B cell (primary cell): ENCODE measurements around the gene MKS1. TPM values are rescaled to one million over a fixed set of nuclear protein-coding genes. Genes with fewer than 3 reads are reported as not detected.

Experiments used
- ATAC-seq: fragments of 200-7000 bp; cut with Tn5 transposase; one replicate; pipeline ENCODE4 v1.10.0; 2021; ENCODE audit warnings: low read depth, mild to moderate bottlenecking, moderate number of reproducible peaks, moderate library complexity
- CTCF ChIA-PET: fragments of 350-600 bp; sonication (Branson Sonifier 250); formaldehyde crosslinking; loops from one replicate; lab custom pipeline; 2021; ENCODE audit warnings: antibody characterized with exemption, inconsistent platforms; lab: Charles Lee
- POLR2A ChIA-PET: fragments of 350-600 bp; sonication (Branson Sonifier 250); formaldehyde crosslinking; loops from one replicate; lab custom pipeline; 2021; ENCODE audit warnings: antibody characterized with exemption; lab: Charles Lee
- DNase-seq: peaks from one replicate; pipeline ENCODE4 v3.0.0; 2013
- H2AFZ ChIP-seq: 2 replicates; pipeline ENCODE4 v1.6.1; 2012; ENCODE audit warnings: mild to moderate bottlenecking, low read depth, low read length; ENCODE audit not compliant: insufficient read depth, poor library complexity, severe bottlenecking
- H3K27ac ChIP-seq, 2 donors: 1 replicate in 1 of 2; 2 replicates in 1 of 2; pipeline ENCODE4 v1.5.1; 2012 to 2013; ENCODE audit warnings: low read length in 2 of 2, mild to moderate bottlenecking in 2 of 2, moderate library complexity in 1 of 2
- H3K27me3 ChIP-seq, 4 experiments: fragments of 200-600 bp in 1 of 4; sonication (generic) in 1 of 4; replicated peaks in 1 of 4; 1 replicate in 2 of 4; 2 replicates in 2 of 4; pipeline versions ENCODE4 v1.6.1 to v1.7.0; 2013 to 2016; ENCODE audit warnings: low read length in 3 of 4, mild to moderate bottlenecking in 2 of 4, mixed read lengths in 1 of 4, moderate library complexity in 1 of 4; ENCODE audit not compliant: insufficient read depth in 4 of 4, control insufficient read depth in 3 of 4; ENCODE audit errors: control extremely low read depth in 1 of 4
- H3K36me3 ChIP-seq, 2 experiments: replicated peaks in 1 of 2; 1 replicate in 1 of 2; 2 replicates in 1 of 2; pipeline versions ENCODE4 v1.6.1 to v1.7.1; 2013; ENCODE audit warnings: low read length in 1 of 2; ENCODE audit not compliant: insufficient read depth in 2 of 2, control insufficient read depth in 1 of 2; ENCODE audit errors: control extremely low read depth in 1 of 2, extremely low read depth in 1 of 2
- H3K4me1 ChIP-seq, 2 donors: fragments of 200-600 bp in 1 of 2; sonication (generic) in 1 of 2; 1 replicate in 1 of 2; 2 replicates in 1 of 2; pipeline versions ENCODE4 v1.5.1 to v1.6.1; 2013 to 2017; ENCODE audit warnings: low read length in 2 of 2; ENCODE audit not compliant: control insufficient read depth in 2 of 2, insufficient read depth in 2 of 2
- H3K4me2 ChIP-seq: replicated peaks from 2 replicates; pipeline ENCODE3; 2012; ENCODE audit warnings: mild to moderate bottlenecking, low read depth, low read length; ENCODE audit not compliant: poor library complexity, severe bottlenecking
- H3K4me3 ChIP-seq, 5 experiments: fragments of 200-600 bp in 1 of 5; sonication (generic) in 1 of 5; 1 replicate in 3 of 5; 2 replicates in 2 of 5; pipeline versions ENCODE4 v1.5.1 to v1.7.0; 2011 to 2016; ENCODE audit warnings: low read length in 4 of 5, mild to moderate bottlenecking in 4 of 5, low read depth in 2 of 5, control low read depth in 1 of 5, moderate library complexity in 1 of 5; ENCODE audit not compliant: insufficient read depth in 1 of 5; ENCODE audit errors: control extremely low read depth in 1 of 5, extremely low read depth in 1 of 5
- H3K79me2 ChIP-seq: fragments of 200-600 bp; sonication (generic); one replicate; pipeline ENCODE4 v1.6.0; 2016; ENCODE audit warnings: low read length; ENCODE audit not compliant: control insufficient read depth, insufficient read depth
- H3K9ac ChIP-seq: fragments of 200-600 bp; sonication (generic); 2 replicates; pipeline ENCODE4 v1.6.1; 2017; ENCODE audit warnings: mild to moderate bottlenecking, low read length, moderate library complexity
- H3K9me3 ChIP-seq, 3 donors: one replicate each; pipeline versions ENCODE4 v1.6.1 to v1.7.1; 2013; ENCODE audit warnings: low read length in 2 of 3; ENCODE audit not compliant: control insufficient read depth in 2 of 3, insufficient read depth in 1 of 3; ENCODE audit errors: control extremely low read depth in 1 of 3
- H4K20me1 ChIP-seq: 2 replicates; pipeline ENCODE4 v1.6.0; 2012; ENCODE audit warnings: mild to moderate bottlenecking, low read length; ENCODE audit not compliant: insufficient read depth, control insufficient read depth, poor library complexity, severe bottlenecking
- H3K27ac Mint-ChIP-seq: one replicate; pipeline ENCODE4 v1.8.0; 2021; ENCODE audit warnings: mixed read lengths
- H3K27me3 Mint-ChIP-seq: one replicate; pipeline ENCODE4 v1.8.0; 2021; ENCODE audit warnings: mixed read lengths
- H3K4me1 Mint-ChIP-seq: one replicate; pipeline ENCODE4 v1.8.0; 2021; ENCODE audit warnings: mixed read lengths
- H3K4me3 Mint-ChIP-seq: one replicate; pipeline ENCODE4 v1.8.0; 2021; ENCODE audit warnings: mixed read lengths
- H3K9me3 Mint-ChIP-seq: one replicate; pipeline ENCODE4 v1.8.0; 2022; ENCODE audit warnings: mixed read lengths; ENCODE audit not compliant: insufficient read depth
- EZH2 ChIP-seq: IDR thresholded peaks from 2 replicates; pipeline ENCODE4 v1.6.1; 2012; ENCODE audit warnings: borderline replicate concordance, low read depth, mild to moderate bottlenecking, moderate library complexity, low read length; ENCODE audit not compliant: insufficient read depth, poor library complexity, severe bottlenecking
- WGBS: methylation state at CpG from one replicate; pipeline ENCODE4 v1.1.5; 2013; ENCODE audit warnings: missing lambda C conversion rate; ENCODE audit not compliant: insufficient coverage; 5-methylcytosine and 5-hydroxymethylcytosine counted together
- intact Hi-C: fragments of 100-400 bp; cut with micrococcal nuclease; formaldehyde crosslinking; loops from one replicate; pipeline ENCODE4 v1.10.0; 2022
- polyA plus RNA-seq: library from polyadenylated mRNA; depleted of rRNA; stranded (reverse); fragments of >200 nt; gene quantifications from 2 replicates; pipeline ENCODE4 v1.2.3, GENCODE V29; 2012
- total RNA-seq, 2 donors: library from RNA; stranded (reverse); fragments of 120-200 nt in 1 of 2; gene quantifications; 1 replicate in 1 of 2; 2 replicates in 1 of 2; pipeline versions ENCODE4 v1.2.3 to v1.2.4, GENCODE V29; 2013 to 2022
- TF ChIP-seq, protein P1 (sequence below): fragments of 200-600 bp; IDR thresholded peaks from one replicate; pipeline ENCODE4 v1.8.0; 2022; ENCODE audit warnings: antibody characterized with exemption, mild to moderate bottlenecking

MKS1 gene
- total and polyA plus RNA-seq, 2 donors (not counting 1 experiment from before 2014, with no cell fraction given): 8.3 to 19.6 TPM

DNA sequence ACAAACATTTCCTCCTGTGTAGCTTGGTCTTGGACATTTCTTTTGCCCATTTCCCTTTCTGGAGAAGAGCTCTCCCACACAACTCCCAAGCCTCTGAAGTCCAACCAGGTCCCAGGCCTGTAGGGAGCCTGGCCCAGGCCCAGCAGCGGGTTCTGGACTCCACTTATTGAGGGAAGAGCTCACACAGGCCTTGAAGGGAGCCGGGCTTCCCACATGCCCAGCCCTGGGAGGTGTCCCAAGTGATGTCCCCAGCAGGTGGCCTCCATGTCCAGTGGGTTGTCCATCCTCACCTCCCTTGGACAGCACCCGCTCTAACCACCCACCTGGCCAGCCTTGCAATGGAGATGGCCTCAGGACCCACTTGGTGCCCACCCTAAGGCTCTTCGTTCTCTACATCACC is 32.5 kb downstream of the MKS1 start:
- Histone ChIP-seq H3K79me2 (no peaks in the 10 kb centered on the region), H3K9ac (no peak overlapping the region), H4K20me1 (no peaks in the 10 kb centered on the region), H3K27me3 (peaks cover 0 to 7% (median 2%) of the 10 kb centered on the region in 4 experiments), H3K4me3 (no peak overlapping the region), H3K9me3 (no peaks in the 10 kb centered on the region), H3K4me2 (no peak overlapping the region), H3K4me1 (peaks cover 9 to 15% of the 10 kb centered on the region in 2 donors), H3K27ac (no peak overlapping the region), H3K36me3 (no peaks in the 10 kb centered on the region), H2AFZ (no peak overlapping the region)
- CTCF ChIA-PET: no interaction called here
- no peaks in the 10 kb centered on the region for H3K9me3 Mint-ChIP-seq
- H3K4me1 Mint-ChIP-seq: peaks cover 12% of the 10 kb centered on the region
- DNase-seq: no peak
- 92% methylated on average over 2 of the region's 4 CpGs for WGBS
- no peak overlapping the region for H3K4me3 Mint-ChIP-seq
- no peak for ATAC-seq
- H3K27ac Mint-ChIP-seq: no peak overlapping the region
- TF ChIP-seq, protein P1, sequence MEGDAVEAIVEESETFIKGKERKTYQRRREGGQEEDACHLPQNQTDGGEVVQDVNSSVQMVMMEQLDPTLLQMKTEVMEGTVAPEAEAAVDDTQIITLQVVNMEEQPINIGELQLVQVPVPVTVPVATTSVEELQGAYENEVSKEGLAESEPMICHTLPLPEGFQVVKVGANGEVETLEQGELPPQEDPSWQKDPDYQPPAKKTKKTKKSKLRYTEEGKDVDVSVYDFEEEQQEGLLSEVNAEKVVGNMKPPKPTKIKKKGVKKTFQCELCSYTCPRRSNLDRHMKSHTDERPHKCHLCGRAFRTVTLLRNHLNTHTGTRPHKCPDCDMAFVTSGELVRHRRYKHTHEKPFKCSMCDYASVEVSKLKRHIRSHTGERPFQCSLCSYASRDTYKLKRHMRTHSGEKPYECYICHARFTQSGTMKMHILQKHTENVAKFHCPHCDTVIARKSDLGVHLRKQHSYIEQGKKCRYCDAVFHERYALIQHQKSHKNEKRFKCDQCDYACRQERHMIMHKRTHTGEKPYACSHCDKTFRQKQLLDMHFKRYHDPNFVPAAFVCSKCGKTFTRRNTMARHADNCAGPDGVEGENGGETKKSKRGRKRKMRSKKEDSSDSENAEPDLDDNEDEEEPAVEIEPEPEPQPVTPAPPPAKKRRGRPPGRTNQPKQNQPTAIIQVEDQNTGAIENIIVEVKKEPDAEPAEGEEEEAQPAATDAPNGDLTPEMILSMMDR: no peak
- TF ChIP-seq EZH2: no peak
- H3K27me3 Mint-ChIP-seq: peaks cover 22% of the 10 kb centered on the region
- intact Hi-C loops: no loop called here
- POLR2A ChIA-PET: no interaction called here

DNA sequence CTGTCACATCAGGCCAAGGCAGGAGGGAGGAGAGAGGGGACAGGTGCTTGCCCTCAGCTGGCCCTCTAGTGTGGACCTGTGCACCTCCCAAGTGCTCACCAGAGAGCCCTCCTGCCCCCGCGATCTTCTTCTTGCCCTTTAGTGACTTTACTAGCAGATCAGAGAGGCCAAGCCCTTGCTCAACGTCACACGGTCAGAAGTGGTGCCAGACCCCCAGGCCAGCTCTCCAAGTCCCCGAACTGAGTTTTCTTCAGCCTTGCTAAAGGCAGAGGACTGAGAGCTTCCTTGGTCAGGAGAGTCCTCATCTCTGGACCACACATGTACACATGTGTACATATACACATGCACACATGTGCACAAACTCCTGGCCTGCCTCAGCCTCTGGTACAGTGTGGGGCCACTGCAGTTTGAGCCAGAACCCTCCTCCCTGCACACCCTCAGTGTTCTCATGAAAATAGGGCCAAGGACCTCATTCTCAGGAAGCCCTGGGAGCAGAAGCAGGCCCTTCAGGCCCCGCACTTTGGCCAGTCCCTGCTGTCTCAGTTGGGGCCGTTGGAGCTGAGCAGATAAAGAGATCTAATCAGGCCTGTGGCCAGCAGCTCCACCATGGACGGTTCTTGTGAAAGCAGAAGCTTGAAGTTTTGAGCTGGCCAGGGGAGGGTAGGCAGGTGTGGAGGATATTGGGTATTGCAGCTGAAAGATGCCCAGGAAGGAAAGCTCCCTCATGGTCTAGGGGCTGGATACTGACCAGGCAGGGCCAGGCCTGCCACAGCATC is 33.9 kb downstream of the MKS1 start:
- Mint-ChIP-seq H3K9me3 (no peaks in the 10 kb centered on the region), H3K4me3 (no peak overlapping the region), H3K4me1 (peaks cover 19% of the 10 kb centered on the region), H3K27me3 (peaks cover 22% of the 10 kb centered on the region), H3K27ac (no peak overlapping the region)
- intact Hi-C loops: no loop called here
- ATAC-seq: no peak
- TF ChIP-seq, protein P1: no peak
- TF ChIP-seq EZH2: no peak
- no peaks in the 10 kb centered on the region for H3K9me3 ChIP-seq
- DNase-seq: no peak
- 91% methylated on average over 8 of the region's 8 CpGs for WGBS
- peaks cover 9 to 15% of the 10 kb centered on the region in 2 donors for H3K4me1 ChIP-seq
- H3K79me2 ChIP-seq: no peaks in the 10 kb centered on the region
- peaks cover 0 to 7% (median 1%) of the 10 kb centered on the region in 4 experiments for H3K27me3 ChIP-seq
- H3K27ac ChIP-seq: no peak overlapping the region
- H3K4me2 ChIP-seq: no peak overlapping the region
- no peak overlapping the region for H3K4me3 ChIP-seq
- H3K36me3 ChIP-seq: no peaks in the 10 kb centered on the region
- H3K9ac ChIP-seq: no peak overlapping the region
- CTCF ChIA-PET: no interaction called here
- no peak overlapping the region for H2AFZ ChIP-seq
- H4K20me1 ChIP-seq: no peaks in the 10 kb centered on the region
- POLR2A ChIA-PET: no interaction called here
